Epithelial cell of proximal tubule (primary cell): ENCODE results near the gene TBCD. TPM values are rescaled to one million over a fixed set of nuclear protein-coding genes. Genes with fewer than 3 reads are reported as not detected.

Experiments used
- DNase-seq: peaks from one replicate; pipeline ENCODE4 v3.0.0-alpha.2; 2011; ENCODE audit warnings: low read depth
- H3K4me3 ChIP-seq: 2 replicates; pipeline ENCODE4 v1.5.1; 2011; ENCODE audit warnings: low read depth, mild to moderate bottlenecking, low read length
- CTCF ChIP-seq: conservative IDR thresholded peaks from 2 replicates; pipeline ENCODE4 v1.5.1; 2012; ENCODE audit warnings: low read depth, mild to moderate bottlenecking, low read length
- total RNA-seq: library from RNA; depleted of rRNA; stranded (reverse); fragments of >200 nt; gene quantifications from 2 replicates; pipeline ENCODE4 v1.2.3, GENCODE V29; 2015

The TBCD gene
- total RNA-seq, 1 donor from 2014 or later: 46.6 TPM

GRCh38 chr17:82889496-82890338, 137.9 kb downstream of the TBCD start:
- no peak overlapping the region for H3K4me3 ChIP-seq
- TF ChIP-seq CTCF: no peak
- no peak for DNase-seq

- no peak for DNase-seq
- H3K4me3 ChIP-seq: no peak overlapping the region
- TF ChIP-seq CTCF: no peak
Observed at GRCh38 chr17:82890339-82890730, 138.5 kb downstream of the TBCD start.

- TF ChIP-seq CTCF: no peak
- DNase-seq: no peak
- no peak overlapping the region for H3K4me3 ChIP-seq
Observed at GRCh38 chr17:82890926-82891678, 139.2 kb downstream of the TBCD start.

GRCh38 chr17:82891911-82892310, 140.0 kb downstream of the TBCD start:
- TF ChIP-seq CTCF: no peak
- no peak for DNase-seq
- no peak overlapping the region for H3K4me3 ChIP-seq

GRCh38 chr17:82892899-82893565, 141.2 kb downstream of the TBCD start:
- TF ChIP-seq CTCF: no peak
- no peak for DNase-seq
- no peak overlapping the region for H3K4me3 ChIP-seq

- no peak for DNase-seq
- no peak for TF ChIP-seq CTCF
- no peak overlapping the region for H3K4me3 ChIP-seq
Observed at GRCh38 chr17:82893779-82894178, 141.9 kb downstream of the TBCD start.
